Esophagus squamous epithelium (tissue), 5 donors: ENCODE data around the gene FRMD1. TPM values are rescaled to one million over a fixed set of nuclear protein-coding genes. Genes with fewer than 3 reads are reported as not detected.
A peak's percentile ranks its signal among the peaks of the same experiment; 100 is the strongest.

ENCODE experiments used
- DNase-seq: peaks from one replicate; lab custom pipeline; 2025; lab: John Stamatoyannopoulos, UW
- H3K27ac ChIP-seq, 4 donors: fragments of 200-600 bp; sonication (generic); one replicate each; pipeline ENCODE4 v1.5.1; 2016 to 2019; ENCODE audit warnings: mild to moderate bottlenecking in 1 of 4
- H3K27me3 ChIP-seq, 4 donors: fragments of 200-600 bp; sonication (generic); 1 replicate in 3 of 4; 2 replicates in 1 of 4; pipeline versions ENCODE4 v1.5.1 to v1.6.0; 2017 to 2021; ENCODE audit warnings: antibody characterized with exemption in 1 of 4
- H3K36me3 ChIP-seq, 3 donors: fragments of 200-600 bp; sonication (generic); one replicate each; pipeline ENCODE4 v1.5.1; 2016 to 2019
- H3K4me1 ChIP-seq, 3 donors: fragments of 200-600 bp; sonication (generic); one replicate each; pipeline ENCODE4 v1.5.1; 2017 to 2019
- H3K4me3 ChIP-seq, 4 donors: fragments of 200-600 bp; sonication (generic); 1 replicate in 3 of 4; 2 replicates in 1 of 4; pipeline ENCODE4 v1.5.1; 2016 to 2019; ENCODE audit warnings: mild to moderate bottlenecking in 2 of 4, moderate library complexity in 1 of 4
- H3K9me3 ChIP-seq, 3 donors: fragments of 200-600 bp; sonication (generic); one replicate each; pipeline ENCODE4 v1.5.1; 2016 to 2019
- POLR2A ChIP-seq, 4 donors: fragments of 450-650 bp; IDR thresholded peaks; one replicate each; pipeline ENCODE4 v1.6.1; 2017; ENCODE audit warnings: antibody characterized with exemption in 4 of 4, mild to moderate bottlenecking in 4 of 4, moderate library complexity in 3 of 4
- WGBS, 2 donors: methylation state at CpG; one replicate each; pipeline ENCODE4 v1.1.5; 2018; 5-methylcytosine and 5-hydroxymethylcytosine counted together
- intact Hi-C: fragments of 100-400 bp; cut with DNase I; formaldehyde crosslinking; loops from one replicate; pipeline ENCODE4 v1.15.0; 2022
- total RNA-seq, 4 donors: library from RNA; depleted of rRNA; stranded (reverse); fragments of >200 nt; gene quantifications; one replicate each; pipeline ENCODE4 v1.1.0, GENCODE V29; 2016
- TF ChIP-seq, protein P1 (sequence below), 6 experiments: fragments of 450-650 bp in 4 of 6; fragments of 200-600 bp in 2 of 6; sonication (generic) in 2 of 6; IDR thresholded peaks; one replicate each; pipeline ENCODE4 v1.5.1; 2016 to 2019; ENCODE audit warnings: antibody characterized with exemption in 6 of 6, mild to moderate bottlenecking in 4 of 6, moderate library complexity in 4 of 6
- donor health status: DM: yes; HTN: yes; CAD: no.

FRMD1 gene
- total RNA-seq, 4 donors from 2014 or later, result 0.13 to 0.19 TPM; not detected in 2

DNA sequence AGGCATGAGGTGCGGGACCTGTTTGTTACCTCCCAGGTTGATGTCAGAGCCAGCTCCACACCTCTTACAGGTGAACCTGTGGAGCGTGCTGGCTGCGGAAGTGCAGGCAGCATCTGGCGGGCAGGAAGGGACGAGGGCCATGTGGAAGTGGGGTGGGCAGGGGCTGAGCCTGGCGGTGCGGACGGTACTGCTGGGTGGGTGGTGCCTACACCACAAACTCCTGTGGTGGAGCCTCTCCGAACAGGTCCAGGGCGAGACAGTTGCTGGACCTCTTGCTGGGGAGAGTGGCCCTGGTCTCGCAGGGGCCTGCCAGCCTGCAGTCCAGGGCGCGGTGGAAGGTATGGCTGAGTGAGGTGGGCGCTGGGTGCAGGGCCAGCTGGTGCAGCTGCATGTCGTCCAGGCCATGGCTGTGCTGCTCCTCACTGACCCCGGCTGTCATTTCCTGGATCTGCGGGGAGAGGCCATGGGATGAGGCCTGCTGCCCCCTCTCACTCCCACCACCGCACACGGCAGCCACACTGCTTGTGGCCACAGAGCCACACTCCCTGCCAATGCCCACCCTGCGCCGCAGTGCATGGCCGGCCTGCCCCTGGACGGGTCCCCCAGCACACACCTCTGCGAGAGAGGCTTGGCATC is 22.0 kb downstream of the FRMD1 start:
- TF ChIP-seq POLR2A (IDR thresholded peaks at IDR 0.05), result no peak

DNA sequence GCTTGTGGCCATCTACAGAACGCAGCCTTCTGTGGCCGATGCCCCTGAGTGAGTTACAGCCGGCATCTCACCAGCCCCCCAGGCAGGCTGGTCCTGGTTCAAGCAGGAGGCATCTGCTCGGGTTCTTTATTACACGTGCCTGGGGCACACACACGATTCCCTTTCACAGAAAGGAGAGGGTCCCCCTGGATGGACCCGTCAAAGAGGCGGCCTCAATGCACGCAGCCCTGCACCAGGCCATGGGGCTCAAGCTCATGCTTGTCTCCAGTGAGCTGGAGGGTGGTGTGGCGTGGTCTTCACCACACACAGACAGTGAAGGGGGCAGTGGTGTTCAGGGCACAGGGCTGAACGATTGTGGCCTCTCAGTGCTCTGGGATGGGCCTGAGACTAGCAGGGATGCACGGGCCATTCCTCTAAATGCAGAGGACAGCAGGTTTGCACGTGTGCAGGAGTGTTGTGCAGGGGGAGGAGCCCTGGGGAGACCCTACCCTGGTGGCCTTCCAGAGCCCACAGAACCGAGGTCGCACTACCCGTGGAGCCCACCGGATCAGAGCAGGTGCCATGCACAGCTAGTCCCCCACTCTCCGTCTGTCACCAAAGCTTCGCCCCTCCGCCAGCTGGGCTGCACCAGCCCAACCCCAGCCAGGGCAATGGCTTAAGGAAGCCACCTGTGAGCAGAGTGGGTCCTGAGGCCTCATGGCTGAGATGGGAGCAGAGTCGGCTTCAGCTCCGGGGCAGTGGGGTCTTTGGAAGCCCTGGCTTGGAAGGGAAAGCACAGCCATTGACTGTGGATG is 23.1 kb downstream of the FRMD1 start:
- Histone ChIP-seq H3K9me3 (no peaks in the 10 kb centered on the region), H3K27ac (no peak overlapping the region), H3K27me3 (no peaks in the 10 kb centered on the region), H3K36me3 (no peaks in the 10 kb centered on the region), H3K4me3 (no peak overlapping the region), H3K4me1 (peaks cover 10 to 38% (median 12%) of the 10 kb centered on the region in 3 donors)
- 56 to 90% methylated on average over 3 to 9 of the region's 22 CpGs for WGBS, 2 donors
- DNase-seq, result no peak
- intact Hi-C loops, result no loop called here
- TF ChIP-seq, protein P1, sequence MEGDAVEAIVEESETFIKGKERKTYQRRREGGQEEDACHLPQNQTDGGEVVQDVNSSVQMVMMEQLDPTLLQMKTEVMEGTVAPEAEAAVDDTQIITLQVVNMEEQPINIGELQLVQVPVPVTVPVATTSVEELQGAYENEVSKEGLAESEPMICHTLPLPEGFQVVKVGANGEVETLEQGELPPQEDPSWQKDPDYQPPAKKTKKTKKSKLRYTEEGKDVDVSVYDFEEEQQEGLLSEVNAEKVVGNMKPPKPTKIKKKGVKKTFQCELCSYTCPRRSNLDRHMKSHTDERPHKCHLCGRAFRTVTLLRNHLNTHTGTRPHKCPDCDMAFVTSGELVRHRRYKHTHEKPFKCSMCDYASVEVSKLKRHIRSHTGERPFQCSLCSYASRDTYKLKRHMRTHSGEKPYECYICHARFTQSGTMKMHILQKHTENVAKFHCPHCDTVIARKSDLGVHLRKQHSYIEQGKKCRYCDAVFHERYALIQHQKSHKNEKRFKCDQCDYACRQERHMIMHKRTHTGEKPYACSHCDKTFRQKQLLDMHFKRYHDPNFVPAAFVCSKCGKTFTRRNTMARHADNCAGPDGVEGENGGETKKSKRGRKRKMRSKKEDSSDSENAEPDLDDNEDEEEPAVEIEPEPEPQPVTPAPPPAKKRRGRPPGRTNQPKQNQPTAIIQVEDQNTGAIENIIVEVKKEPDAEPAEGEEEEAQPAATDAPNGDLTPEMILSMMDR (IDR thresholded peaks at IDR 0.05), result no peak
- TF ChIP-seq POLR2A (IDR thresholded peaks at IDR 0.05), result no peak

More for the DNA sequence above, 22.0 kb downstream of the FRMD1 start:
- intact Hi-C loops, result no loop called here
- no peaks in the 10 kb centered on the region for H3K36me3 ChIP-seq
- H3K4me3 ChIP-seq, result no peak overlapping the region
- DNase-seq, result no peak
- 93 to 94% methylated on average over 10 to 15 of the region's 24 CpGs for WGBS, 2 donors
- no peaks in the 10 kb centered on the region for H3K27me3 ChIP-seq
- peak overlapping the region in 1 of 4 donors; percentile 11 for H3K27ac ChIP-seq
- H3K4me1 ChIP-seq, result peaks cover 10 to 46% (median 12%) of the 10 kb centered on the region in 3 donors
- no peaks in the 10 kb centered on the region for H3K9me3 ChIP-seq

DNA sequence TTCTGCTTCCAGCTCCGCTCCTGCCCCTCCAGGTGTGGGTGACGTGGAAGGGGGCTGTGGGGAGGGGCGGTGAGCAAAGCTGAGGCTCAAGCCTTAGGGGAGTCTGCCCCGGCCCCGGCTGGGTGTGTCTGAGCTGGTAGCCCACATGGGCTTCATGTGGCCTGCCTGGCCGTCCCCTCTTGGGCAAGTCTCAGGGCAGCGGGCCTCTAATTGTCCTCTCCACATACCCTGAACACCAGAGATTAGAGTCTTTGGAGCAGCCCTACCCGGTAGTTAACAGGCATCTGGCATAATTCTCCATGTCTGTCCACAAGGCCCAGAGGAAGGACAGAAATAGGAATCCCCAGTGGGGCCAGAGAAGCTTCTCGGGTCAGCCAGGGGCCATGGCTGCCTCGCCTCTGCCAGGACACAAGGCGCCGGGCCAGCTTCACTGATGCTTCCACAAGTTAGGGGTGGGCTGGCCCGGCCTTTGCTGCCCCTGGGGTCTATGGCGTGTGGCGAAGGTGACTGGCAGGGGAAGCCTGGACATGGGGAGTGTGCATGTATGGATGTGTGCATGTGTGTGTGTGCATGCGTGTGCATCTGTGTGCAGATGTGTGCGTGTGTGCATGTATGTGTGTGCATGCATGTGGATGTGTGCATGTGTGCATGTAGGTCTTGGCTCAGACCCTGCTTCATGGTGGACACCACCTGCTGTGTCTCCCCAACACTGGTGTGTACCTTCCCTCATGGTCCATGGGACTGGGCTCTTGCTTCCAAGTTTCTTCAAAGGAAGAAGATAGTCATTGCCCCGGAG is 24.0 kb downstream of the FRMD1 start:
- 70 to 73% methylated on average over 9 to 10 of the region's 18 CpGs for WGBS, 2 donors
- TF ChIP-seq POLR2A (IDR thresholded peaks at IDR 0.05), result no peak
- TF ChIP-seq, protein P1 (IDR thresholded peaks at IDR 0.05), result no peak
- Histone ChIP-seq H3K4me3 (no peak overlapping the region), H3K27me3 (no peaks in the 10 kb centered on the region), H3K4me1 (peaks cover under 1 to 28% (median 4%) of the 10 kb centered on the region in 3 donors), H3K36me3 (no peaks in the 10 kb centered on the region), H3K27ac (no peak overlapping the region), H3K9me3 (no peaks in the 10 kb centered on the region)
- intact Hi-C loops, result no loop called here
- DNase-seq, result no peak

DNA sequence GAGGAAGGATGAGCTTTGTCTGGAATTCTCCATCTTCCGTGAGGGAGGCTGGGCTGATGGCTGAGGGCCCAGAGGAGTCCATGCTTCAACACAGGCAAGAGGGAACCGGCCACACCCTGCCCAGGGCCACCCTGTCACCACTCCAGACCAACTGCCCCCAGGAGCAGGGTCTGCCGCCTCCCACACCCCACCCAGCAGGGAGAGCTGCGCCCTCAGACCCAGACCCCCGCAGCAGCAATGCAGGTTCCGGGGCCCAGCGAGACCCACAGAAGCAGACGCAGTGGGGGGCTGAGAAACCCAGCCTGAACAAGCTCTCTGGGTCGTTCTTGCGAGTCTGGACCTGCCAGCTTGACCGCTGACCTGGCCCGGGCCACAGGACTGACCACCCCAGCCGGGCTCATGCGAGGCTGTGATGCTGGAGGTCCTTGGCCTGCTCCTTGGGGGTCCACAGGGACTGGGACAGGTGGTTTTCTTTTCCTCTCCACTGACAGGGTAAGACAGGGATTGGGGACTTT is 25.0 kb downstream of the FRMD1 start:
- Histone ChIP-seq H3K4me1 (peaks cover 0 to 24% (median 4%) of the 10 kb centered on the region in 3 donors), H3K4me3 (no peak overlapping the region), H3K27me3 (no peaks in the 10 kb centered on the region), H3K9me3 (no peaks in the 10 kb centered on the region), H3K36me3 (no peaks in the 10 kb centered on the region), H3K27ac (no peak overlapping the region)
- no peak for DNase-seq
- intact Hi-C loops, result no loop called here
- no peak for TF ChIP-seq POLR2A (IDR thresholded peaks at IDR 0.05)
- TF ChIP-seq, protein P1 (IDR thresholded peaks at IDR 0.05), result no peak
- 82 to 100% methylated on average over 1 to 9 of the region's 14 CpGs for WGBS, 2 donors
